Fibroblast of skin of right biceps (primary cell): ENCODE results near the gene PHF2.

ENCODE experiments used
- DNase-seq: peaks from one replicate; pipeline ENCODE4 v3.0.0-alpha.2; 2013

The PHF2 gene

DNA sequence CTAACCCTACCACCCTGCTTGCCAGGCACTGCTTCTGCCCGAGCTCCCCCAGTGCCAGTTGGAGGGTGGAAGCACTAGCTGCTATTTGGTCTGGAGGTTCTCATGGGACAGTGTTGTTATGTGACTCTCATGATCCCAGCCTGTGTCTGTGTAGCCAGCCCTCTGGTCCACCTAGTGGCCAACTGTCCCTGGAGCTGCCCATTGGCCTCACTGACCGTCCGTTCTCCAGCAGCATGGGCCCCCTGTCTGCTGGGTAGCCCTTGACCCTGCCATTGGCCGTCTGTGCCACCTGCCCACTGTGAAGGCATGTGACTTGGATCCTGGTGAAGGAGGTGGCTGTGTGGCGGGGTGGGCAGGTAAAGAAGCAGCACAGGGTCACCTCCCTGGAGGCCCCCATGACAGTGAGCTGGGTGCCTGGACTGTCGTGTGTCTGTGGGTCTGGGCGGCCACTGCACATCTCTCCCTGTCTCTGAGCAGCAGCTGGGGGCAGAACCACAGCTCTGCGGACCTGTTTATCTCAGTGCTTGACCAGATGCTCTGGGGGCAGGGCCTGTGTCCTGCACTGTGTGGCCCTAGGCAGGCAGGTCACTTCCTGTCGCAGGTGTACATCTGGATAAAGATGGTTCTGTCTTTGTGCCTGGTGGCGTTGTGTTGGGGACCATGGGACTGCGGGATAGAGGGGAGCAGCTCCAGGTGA lies 11.4 kb downstream of the PHF2 start:
- DNase-seq: no peak

- DNase-seq: peak; percentile 32
Observed at GRCh38 chr9:93588641-93589609, 12.5 kb downstream of the PHF2 start.

GRCh38 chr9:93589688-93590087 lies 13.3 kb downstream of the PHF2 start:
- peak; percentile 38 for DNase-seq

- no peak for DNase-seq
Observed at GRCh38 chr9:93590609-93591234, 14.3 kb downstream of the PHF2 start.

- no peak for DNase-seq
Observed at GRCh38 chr9:93591301-93592007, 15.1 kb downstream of the PHF2 start.

- DNase-seq: peak; percentile 22
Observed at GRCh38 chr9:93592008-93592642, 15.7 kb downstream of the PHF2 start.

- DNase-seq: no peak
Observed at GRCh38 chr9:93592643-93593021, 16.2 kb downstream of the PHF2 start.

GRCh38 chr9:93593144-93593658 lies 16.8 kb downstream of the PHF2 start:
- DNase-seq: no peak

- no peak for DNase-seq
Observed at GRCh38 chr9:93594041-93594756, 17.8 kb downstream of the PHF2 start.

GRCh38 chr9:93595461-93595860 lies 19.1 kb downstream of the PHF2 start:
- DNase-seq: no peak

GRCh38 chr9:93595861-93596365 lies 19.5 kb downstream of the PHF2 start:
- DNase-seq: no peak

DNA sequence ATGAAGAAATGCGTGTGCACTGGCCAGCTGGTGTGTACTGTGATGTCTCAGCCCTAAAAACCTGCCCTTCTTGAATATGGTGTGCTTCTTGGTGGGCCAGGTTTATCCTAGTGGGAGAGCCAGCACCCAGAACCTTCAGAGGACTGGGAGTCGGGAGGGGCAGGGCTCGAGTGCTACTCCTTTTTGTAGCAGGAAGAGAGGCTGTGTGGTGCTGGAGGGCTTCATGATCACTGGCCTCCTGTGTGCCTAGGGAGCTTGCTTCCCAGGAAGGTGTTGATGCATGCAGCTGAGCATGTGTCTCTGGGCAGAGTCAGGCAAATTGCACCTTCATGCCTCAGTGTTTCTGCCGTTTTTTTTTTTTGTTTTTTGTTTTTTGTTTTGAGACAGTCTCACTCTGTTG lies 20.0 kb downstream of the PHF2 start:
- DNase-seq: no peak

GRCh38 chr9:93597142-93597706 lies 20.8 kb downstream of the PHF2 start:
- no peak for DNase-seq

DNA sequence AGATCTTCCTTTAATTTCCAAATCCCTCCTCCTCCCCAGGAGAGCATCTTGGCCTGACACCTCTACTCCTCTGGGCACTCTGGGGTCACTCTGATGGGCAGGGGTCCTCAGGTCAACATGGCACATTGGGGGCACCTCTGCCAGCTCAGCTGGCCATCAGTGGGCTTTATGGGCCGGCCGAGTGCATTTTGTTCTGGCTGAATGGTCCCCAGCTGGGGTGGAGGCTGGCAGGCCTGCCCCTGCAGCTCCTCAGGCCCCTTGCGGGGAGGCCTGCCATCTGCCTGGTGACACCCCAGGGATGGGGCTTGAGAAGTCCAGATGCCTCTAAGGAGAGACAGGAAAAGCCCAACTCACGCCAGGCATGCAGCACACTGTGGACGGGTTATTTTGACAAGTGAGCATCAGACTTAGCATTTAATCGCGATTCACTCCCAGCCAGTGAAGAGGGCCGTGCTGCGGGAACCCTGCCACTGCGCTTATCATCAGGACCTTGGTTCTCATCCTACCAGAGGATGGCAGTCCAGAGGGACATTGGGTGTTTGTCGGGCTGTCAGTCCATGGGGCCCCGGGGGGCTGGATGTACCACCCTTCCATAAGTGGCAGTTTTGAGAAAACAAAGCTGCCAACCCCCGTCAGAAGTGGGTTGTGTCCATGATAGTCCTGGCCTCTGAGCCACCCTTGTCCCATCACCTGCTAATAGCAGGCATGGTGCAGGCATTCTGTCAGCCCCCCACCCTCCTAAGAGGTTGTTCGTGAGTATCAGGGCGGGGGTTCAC lies 21.7 kb downstream of the PHF2 start:
- DNase-seq: no peak

DNA sequence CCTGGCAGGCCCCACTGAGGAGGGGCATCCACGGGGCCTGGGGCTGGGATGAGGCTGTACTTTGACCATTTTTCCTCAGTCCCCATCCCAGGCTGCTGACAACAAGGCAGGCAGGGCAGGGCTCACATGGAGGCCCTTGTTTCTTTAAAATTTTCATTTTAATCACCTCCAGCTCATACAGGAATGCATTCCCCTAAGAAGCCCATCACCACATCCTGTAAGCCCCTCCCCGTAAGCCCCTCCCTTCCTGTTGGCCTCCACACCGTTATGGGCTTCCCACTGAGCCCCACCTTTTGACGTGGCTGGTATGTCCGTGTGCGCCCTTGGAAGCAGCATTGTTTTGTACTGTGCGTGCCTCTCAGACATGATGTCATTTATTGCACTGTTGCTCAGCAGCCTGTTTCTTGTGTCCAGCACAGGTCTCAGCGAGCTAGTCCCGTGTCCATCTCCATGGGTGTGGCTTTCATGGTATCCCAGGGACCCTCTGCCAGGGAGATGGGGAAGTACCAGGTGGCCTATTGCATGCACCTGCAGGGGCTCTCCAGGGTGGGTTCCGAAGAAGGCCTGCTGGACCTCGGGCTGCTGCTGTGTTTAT lies 22.4 kb downstream of the PHF2 start:
- DNase-seq: peak; percentile 42

- DNase-seq: no peak
Observed at GRCh38 chr9:93599571-93600403, 23.4 kb downstream of the PHF2 start.

DNA sequence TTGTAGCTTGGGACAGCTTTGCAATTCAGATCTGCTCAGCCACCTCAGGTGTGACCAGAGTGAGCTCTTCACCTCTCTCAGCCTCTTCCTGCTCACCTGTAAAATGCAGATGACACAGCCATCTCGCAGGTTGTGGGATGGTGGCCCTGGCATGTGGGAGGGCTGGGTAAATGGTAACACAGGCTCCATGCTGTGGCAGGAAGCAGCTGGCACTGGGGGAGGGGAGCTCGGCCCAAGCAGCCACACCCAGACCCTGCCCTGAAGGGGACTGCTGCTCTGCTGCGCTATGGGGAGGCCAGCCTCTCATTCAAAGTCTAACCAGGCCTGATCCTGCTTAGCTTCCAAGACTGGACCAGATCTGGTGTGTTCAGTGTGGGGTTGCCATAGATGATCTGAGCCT lies 24.1 kb downstream of the PHF2 start:
- DNase-seq: no peak

DNA sequence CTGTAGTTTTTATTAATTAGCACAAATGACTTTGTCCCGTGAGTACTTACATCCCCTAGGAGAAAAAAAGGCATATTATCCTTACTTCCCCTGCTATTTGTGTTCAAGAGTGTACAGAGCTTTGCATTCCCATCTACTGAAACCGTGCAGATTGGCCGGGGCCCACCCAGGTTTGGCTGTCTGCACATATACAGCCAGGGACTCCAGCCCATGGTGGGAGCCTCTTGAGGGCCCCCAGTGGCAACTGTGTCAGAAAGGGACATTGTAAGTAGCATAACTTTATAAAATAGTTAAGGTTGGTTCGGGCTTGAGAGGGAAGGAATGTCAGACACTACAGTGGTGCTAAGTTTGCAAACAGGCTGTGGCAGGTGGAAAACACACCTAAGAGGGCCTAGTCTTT lies 24.7 kb downstream of the PHF2 start:
- no peak for DNase-seq

- no peak for DNase-seq
Observed at GRCh38 chr9:93601666-93602065, 25.3 kb downstream of the PHF2 start.
